Activated T-cell treated with anti-CD3 and anti-CD28 coated beads, Interleukin-2, amount 50 U/mL, for 72 hours (primary cell): ENCODE data around the gene KLHL29. TPM values are rescaled to one million over a fixed set of nuclear protein-coding genes. Genes with fewer than 3 reads are reported as not detected.

Source experiments
- ATAC-seq, 2 donors: fragments of 150-1000 bp; cut with Tn5 transposase; replicated peaks in 1 of 2; 2 replicates each; pipeline ENCODE4 v1.10.0; 2021; ENCODE audit warnings: moderate library complexity in 2 of 2, mild to moderate bottlenecking in 1 of 2
- DNase-seq, 2 donors: peaks; one replicate each; pipeline ENCODE4 v3.0.0; 2021 to 2022; ENCODE audit warnings: mixed read lengths in 1 of 2
- H3K27ac Mint-ChIP-seq: one replicate; pipeline ENCODE4 v1.8.0; 2022; ENCODE audit warnings: mild to moderate bottlenecking, moderate library complexity, mixed read lengths
- H3K27me3 Mint-ChIP-seq: one replicate; pipeline ENCODE4 v1.8.0; 2022; ENCODE audit warnings: low read depth, mixed read lengths
- H3K36me3 Mint-ChIP-seq, 2 donors: one replicate each; pipeline ENCODE4 v1.8.0; 2022; ENCODE audit warnings: mixed read lengths in 2 of 2, mild to moderate bottlenecking in 1 of 2; ENCODE audit not compliant: insufficient read depth in 2 of 2
- H3K4me1 Mint-ChIP-seq: one replicate; pipeline ENCODE4 v1.8.0; 2022; ENCODE audit warnings: low read depth, mixed read lengths
- H3K4me3 Mint-ChIP-seq, 2 donors: one replicate each; pipeline ENCODE4 v1.8.0; 2022; ENCODE audit warnings: mild to moderate bottlenecking in 2 of 2, mixed read lengths in 2 of 2, moderate library complexity in 2 of 2
- H3K9me3 Mint-ChIP-seq, 2 donors: one replicate each; pipeline ENCODE4 v1.8.0; 2022; ENCODE audit warnings: mixed read lengths in 2 of 2
- total RNA-seq, 2 donors: library from RNA; stranded (reverse); gene quantifications; one replicate each; pipeline ENCODE4 v1.2.3, GENCODE V29; 2022

KLHL29 gene
- total RNA-seq, 2 donors from 2014 or later: 2.5 to 4.0 TPM

DNA sequence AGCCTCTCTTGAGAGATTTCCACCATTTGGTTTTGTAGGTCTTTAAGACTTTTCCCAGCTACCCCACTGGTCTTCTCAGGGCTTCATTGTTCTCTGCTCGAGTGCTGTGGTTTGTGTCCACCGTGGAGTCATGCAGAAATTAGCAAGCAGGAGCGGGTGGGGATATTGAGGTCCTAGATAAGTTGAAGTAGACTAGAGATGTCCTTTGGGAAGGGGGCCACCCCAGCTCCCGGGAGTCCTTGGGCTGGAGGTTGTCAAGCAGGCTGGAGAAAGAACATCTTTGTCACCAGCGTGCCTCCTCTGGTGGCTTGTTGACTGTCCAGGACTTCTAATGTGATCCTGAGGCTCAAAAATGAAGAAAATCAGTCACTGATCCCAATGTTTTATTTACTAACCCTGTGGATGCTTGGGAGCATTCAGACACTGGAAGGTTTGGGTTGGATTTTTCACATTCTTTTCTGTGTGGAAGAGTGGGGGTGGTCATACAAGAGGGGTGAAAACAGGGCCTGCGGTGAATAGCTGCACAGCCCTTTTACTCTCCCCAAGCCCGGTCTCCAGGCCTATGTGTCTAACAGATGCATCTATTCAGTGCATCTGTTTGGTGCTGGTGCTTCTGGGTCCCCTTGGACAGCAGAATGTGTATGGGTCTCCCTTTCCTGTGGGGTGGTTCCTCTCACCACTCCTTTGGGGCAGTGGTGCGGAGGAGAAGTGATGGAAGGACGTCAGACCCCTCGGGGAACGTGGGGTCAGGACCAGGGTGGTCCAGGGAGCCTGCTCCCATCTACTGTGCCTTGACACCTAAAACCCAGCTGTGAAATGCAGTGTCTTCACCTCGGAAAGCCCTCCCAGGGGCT lies 208.1 kb downstream of the KLHL29 start:
- Mint-ChIP-seq H3K36me3 (no peaks in the 10 kb centered on the region), H3K4me1 (no peaks in the 10 kb centered on the region), H3K4me3 (no peak overlapping the region), H3K27ac (no peak overlapping the region), H3K27me3 (no peaks in the 10 kb centered on the region), H3K9me3 (no peaks in the 10 kb centered on the region)
- DNase-seq: no peak
- no peak for ATAC-seq

DNA sequence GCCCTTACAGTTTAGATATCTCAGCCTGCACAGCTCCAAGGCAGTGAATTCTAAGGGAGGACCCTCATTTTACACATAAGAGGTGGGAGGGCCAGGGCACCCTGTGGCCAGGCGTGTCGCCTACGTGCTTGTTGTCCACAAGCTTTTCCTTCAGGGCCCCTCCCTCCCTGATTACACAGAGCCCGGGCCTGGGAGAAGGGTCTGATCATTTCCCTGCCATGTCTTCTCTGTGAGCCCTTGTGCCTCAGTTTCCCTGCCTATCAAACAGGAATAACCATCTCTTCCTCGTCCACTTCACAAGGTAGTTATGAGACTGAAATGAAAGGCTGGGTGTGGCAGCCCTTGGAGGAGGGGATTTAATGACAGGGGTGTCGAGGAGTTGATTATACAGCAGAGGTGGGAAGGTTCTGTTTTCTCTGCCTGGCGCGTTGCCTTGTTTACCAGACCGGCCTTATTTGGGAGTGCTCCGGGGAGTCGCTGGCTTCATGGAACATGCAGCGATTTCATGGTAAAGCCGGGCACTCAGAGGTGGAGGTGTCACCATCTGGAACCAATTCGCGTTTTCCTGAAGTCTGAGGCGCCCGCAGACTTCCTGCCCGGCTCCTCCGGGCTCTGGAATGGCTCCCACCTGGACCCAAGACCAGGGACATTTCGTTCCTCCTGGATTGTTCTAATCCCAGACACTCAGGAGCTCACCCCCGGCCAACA lies 208.9 kb downstream of the KLHL29 start:
- Mint-ChIP-seq H3K36me3 (no peaks in the 10 kb centered on the region), H3K9me3 (no peaks in the 10 kb centered on the region), H3K27ac (no peak overlapping the region), H3K4me1 (no peaks in the 10 kb centered on the region), H3K4me3 (no peak overlapping the region), H3K27me3 (no peaks in the 10 kb centered on the region)
- DNase-seq (no peak), ATAC-seq (no peak)

DNA sequence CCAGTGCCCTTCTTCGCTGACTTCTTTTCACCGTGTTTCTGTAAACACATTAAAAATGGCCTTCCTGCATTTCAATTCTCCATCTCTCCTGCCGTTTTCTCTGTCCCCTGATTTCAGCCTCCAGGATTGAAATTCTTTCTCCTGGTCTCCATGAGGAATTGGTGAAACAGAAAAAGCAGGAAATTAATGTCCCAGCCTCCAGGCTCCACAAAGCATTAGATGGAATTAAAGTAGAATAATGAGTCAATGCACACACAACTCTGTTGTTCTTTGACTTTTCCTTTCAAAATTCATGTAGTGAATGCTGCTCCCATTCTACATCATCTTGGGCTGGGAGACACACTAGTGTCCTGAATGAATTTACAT lies 209.5 kb downstream of the KLHL29 start:
- H3K9me3 Mint-ChIP-seq: no peaks in the 10 kb centered on the region
- H3K36me3 Mint-ChIP-seq: no peaks in the 10 kb centered on the region
- H3K27ac Mint-ChIP-seq: no peak overlapping the region
- ATAC-seq: no peak
- H3K4me1 Mint-ChIP-seq: no peaks in the 10 kb centered on the region
- no peaks in the 10 kb centered on the region for H3K27me3 Mint-ChIP-seq
- no peak overlapping the region for H3K4me3 Mint-ChIP-seq
- no peak for DNase-seq

DNA sequence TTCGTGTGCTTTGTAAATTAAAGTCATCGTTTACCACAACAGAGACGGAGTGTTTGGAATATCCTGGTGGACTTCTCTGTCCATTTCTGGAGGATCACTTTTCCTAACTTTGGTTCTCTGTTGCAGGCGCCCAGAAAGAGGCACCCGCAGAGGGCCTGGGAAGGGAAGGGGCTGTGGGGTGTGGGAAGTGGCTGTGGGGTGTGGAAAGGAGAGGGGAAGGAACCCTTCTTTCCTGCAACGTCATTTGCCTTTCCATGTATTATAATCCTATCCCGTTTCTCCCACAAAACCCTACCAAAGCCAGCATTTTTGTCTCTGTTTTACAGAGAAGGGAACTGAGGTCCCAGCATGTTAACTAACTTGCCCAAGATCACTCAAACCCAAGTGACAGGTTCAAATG lies 210.0 kb downstream of the KLHL29 start:
- Mint-ChIP-seq H3K4me3 (no peak overlapping the region), H3K27ac (no peak overlapping the region), H3K27me3 (no peaks in the 10 kb centered on the region), H3K36me3 (no peaks in the 10 kb centered on the region), H3K4me1 (no peaks in the 10 kb centered on the region), H3K9me3 (no peaks in the 10 kb centered on the region)
- DNase-seq (no peak), ATAC-seq (no peak)

DNA sequence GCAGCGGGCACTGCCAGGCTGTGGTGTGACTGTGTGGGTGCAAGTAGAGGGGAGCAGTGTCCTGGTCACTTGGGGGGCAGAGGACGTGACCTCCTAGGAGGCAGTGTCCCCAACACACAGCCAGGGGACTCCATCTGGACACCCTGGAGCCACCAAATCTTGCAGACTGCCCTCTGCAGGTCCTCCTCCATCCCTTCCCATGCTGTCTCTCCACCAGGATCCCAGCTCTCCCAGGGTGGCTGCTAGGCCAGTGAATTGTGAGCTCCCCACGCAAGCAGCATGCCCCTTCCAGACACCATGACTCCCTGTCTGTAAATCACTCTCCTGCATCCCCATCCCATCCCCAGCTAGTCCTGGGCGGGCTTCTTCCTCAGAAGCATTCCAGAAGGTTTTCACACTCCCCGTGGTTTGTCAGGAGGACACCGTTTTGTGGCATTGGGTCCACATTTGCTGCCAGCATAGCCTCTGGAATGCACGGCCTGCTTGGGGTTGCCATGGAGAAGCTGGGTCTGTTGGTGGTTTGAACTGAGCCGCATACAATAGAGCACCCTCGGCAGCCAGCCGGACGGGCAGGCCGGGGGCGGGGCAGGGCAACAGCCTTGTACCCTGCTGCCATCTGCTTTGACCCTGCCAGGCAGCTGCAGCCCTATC lies 210.7 kb downstream of the KLHL29 start:
- DNase-seq: no peak
- Mint-ChIP-seq H3K36me3 (no peaks in the 10 kb centered on the region), H3K4me3 (no peak overlapping the region), H3K27ac (no peak overlapping the region), H3K9me3 (no peaks in the 10 kb centered on the region), H3K4me1 (no peaks in the 10 kb centered on the region), H3K27me3 (no peaks in the 10 kb centered on the region)
- no peak for ATAC-seq

DNA sequence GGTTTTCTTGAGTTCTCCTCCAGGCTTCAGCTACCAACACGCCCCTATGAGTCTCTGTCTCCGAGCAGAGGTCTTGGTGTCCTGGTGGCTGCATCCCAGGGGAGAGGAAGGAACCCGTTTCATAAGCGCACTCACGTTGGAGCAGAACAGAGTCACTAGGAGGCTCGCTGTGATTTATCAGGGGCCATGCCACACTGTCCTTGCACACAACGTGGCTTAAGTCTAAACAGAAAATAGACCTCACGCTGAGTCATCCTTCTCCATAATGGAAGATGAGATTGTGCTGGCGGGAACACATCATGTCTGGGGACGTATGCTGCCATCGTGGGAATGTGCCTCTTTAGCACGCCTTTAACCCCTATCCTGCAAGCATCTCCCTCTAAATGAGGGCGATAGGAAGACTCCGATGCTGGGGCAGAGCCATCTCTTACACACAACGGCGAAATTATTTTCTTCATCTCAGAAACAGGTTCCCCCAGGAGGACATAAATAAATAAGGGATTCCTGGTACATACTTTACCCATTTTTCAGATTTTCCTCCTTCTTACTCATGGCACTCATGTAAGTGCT lies 211.4 kb downstream of the KLHL29 start:
- H3K27ac Mint-ChIP-seq: no peak overlapping the region
- H3K4me3 Mint-ChIP-seq: no peak overlapping the region
- DNase-seq (no peak), ATAC-seq (no peak)
- H3K9me3 Mint-ChIP-seq: no peaks in the 10 kb centered on the region
- H3K4me1 Mint-ChIP-seq: no peaks in the 10 kb centered on the region
- no peaks in the 10 kb centered on the region for H3K36me3 Mint-ChIP-seq
- H3K27me3 Mint-ChIP-seq: no peaks in the 10 kb centered on the region

DNA sequence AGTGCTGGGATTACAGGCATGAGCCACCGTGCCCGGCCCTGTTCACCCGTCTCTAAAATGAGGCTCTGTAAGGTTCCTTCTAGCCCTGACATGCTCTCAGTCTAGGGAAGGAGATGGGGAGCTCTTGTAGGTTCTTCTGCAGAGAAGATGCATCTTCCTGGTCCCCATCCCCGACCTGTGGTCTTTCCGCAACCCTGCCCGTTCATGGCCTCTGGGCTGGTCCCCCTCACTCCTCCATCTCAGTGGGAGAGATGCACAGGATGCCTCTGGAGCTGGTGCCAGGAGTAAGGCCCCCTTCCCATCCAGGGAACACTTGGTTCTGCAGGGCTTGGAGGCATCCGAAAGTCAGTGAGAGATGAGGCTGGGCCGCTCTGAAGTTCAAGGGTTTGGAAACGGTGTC lies 212.7 kb downstream of the KLHL29 start:
- DNase-seq: no peak
- H3K4me1 Mint-ChIP-seq: no peaks in the 10 kb centered on the region

DNA sequence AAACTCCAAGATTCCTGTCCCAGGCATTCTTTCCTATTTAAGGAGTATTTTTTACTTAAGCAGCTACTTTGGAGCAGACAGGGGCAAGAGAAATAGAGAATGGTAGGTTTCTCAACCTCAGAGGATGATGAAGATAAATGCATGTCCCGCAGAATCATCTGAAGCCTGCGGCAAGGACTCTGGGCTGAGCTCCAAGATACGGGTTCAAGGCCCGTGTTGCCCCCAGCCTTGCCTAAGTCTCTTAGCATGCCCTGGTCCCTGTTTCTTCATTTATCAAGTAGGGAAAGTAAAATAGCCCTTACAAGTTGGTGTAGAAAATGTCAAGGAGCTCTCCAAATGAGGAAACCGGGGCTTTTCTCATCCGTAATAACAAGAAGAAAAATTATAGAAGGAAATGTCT lies 214.0 kb downstream of the KLHL29 start:
- Mint-ChIP-seq H3K27me3 (no peaks in the 10 kb centered on the region), H3K9me3 (no peaks in the 10 kb centered on the region), H3K36me3 (no peaks in the 10 kb centered on the region), H3K27ac (no peak overlapping the region), H3K4me3 (no peak overlapping the region), H3K4me1 (no peaks in the 10 kb centered on the region)
- DNase-seq (no peak), ATAC-seq (no peak)

More for the DNA sequence above, 212.7 kb downstream of the KLHL29 start:
- H3K4me3 Mint-ChIP-seq: no peak overlapping the region
- H3K36me3 Mint-ChIP-seq: no peaks in the 10 kb centered on the region
- H3K27ac Mint-ChIP-seq: no peak overlapping the region
- H3K9me3 Mint-ChIP-seq: no peaks in the 10 kb centered on the region
- H3K27me3 Mint-ChIP-seq: no peaks in the 10 kb centered on the region
- no peak for ATAC-seq

DNA sequence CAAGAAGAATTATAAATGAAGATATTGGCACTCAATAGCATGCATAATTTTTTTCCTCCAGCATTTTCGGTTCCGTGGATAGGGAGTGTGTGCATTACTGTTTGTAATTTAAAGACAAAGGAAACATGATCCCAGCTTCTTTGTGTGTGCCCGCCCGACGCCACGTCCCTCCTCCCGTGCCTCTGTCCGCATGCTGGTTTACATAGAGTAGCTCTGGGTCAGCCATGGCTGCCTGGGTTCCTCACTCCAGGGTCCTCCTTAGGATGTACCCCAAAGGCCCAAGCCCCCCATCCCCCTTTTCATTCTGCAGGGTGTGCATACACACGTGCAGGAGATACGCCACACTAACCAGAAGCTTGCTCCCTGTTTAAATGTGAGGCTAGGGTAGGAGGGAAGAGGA lies 214.7 kb downstream of the KLHL29 start:
- DNase-seq (no peak), ATAC-seq (no peak)
- no peaks in the 10 kb centered on the region for H3K4me1 Mint-ChIP-seq

DNA sequence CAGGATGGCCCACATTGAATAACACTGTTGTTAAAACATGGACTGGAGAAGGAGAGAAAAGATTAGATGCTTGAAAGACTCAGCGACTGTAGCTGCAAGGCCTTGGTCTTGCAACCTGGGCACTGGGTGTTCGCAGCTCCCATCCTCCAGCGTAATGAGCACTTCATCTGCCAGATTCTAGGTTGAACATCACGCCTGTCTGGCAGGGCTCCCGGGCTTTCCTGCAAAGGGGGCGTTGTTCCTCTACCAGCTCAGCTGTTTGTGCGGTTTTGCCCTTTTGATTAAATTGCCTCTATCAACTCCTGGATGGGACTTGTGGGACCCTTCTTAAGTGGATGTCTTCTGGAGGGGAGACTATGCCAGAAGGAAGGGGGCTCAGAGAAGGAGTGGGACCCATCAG lies 215.4 kb downstream of the KLHL29 start:
- no peak overlapping the region for H3K4me3 Mint-ChIP-seq
- H3K27me3 Mint-ChIP-seq: no peaks in the 10 kb centered on the region
- ATAC-seq (no peak), DNase-seq (no peak)
- H3K4me1 Mint-ChIP-seq: no peaks in the 10 kb centered on the region
- H3K36me3 Mint-ChIP-seq: no peaks in the 10 kb centered on the region
- H3K27ac Mint-ChIP-seq: no peak overlapping the region
- H3K9me3 Mint-ChIP-seq: no peaks in the 10 kb centered on the region

More for the DNA sequence above, 214.7 kb downstream of the KLHL29 start:
- H3K27ac Mint-ChIP-seq: no peak overlapping the region
- no peaks in the 10 kb centered on the region for H3K27me3 Mint-ChIP-seq
- no peaks in the 10 kb centered on the region for H3K36me3 Mint-ChIP-seq
- no peak overlapping the region for H3K4me3 Mint-ChIP-seq
- H3K9me3 Mint-ChIP-seq: no peaks in the 10 kb centered on the region

DNA sequence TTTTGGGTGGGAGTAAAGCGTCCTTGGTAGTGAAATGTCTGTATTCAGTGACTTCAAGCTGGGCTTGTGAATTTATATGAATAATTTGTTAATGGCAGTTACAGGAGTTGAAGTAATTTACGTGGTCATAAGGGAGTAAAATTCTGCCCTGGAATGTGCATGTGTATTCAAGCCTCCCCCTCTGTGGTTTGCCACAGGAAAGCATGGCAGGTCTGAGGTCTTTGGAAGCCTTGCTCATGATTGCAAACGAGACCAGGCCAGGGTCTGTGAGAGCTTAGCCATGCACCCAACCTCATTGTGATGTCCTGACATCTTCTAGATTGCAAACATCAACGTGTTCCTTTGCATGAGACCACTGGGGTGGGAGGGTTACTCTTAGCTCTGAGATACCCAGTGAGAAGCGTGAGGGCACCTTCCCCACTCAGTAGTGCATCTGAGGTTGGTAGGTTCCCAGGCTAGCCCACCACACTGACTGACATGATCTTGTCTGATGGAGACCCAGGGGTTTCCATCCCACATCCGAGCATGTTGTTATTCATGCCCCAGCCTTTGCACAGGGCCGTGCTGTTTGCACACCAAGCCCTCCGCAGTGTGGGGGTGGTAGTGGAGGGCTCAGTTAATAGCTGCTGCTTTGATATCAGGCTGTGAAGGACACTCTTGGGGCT lies 216.5 kb downstream of the KLHL29 start:
- H3K9me3 Mint-ChIP-seq: peaks cover 2 to 3% of the 10 kb centered on the region in 2 donors
- H3K27me3 Mint-ChIP-seq: no peaks in the 10 kb centered on the region
- H3K27ac Mint-ChIP-seq: no peak overlapping the region
- DNase-seq (no peak), ATAC-seq (no peak)
- no peak overlapping the region for H3K4me3 Mint-ChIP-seq
- H3K4me1 Mint-ChIP-seq: no peaks in the 10 kb centered on the region
- peaks cover 0 to 2% of the 10 kb centered on the region in 2 donors for H3K36me3 Mint-ChIP-seq

DNA sequence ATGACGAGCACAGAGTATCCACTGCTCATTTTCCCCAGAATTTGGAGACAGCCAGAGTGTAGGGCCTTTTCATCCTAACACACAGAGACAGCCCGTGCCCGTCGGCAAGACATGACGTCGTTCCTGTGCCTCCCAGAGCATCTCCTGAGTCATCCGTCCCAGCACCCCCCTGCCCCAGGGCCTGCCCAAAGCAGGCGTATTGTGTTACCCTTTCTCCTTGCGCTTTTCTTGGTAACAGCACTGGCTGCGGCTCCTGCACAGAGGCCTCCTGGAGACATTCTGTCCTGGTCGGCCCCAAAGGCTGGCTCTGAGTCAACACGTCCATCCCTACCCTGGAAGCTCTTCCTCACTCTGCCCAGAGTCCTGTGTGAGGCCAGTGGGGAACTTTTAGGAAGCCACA lies 217.1 kb downstream of the KLHL29 start:
- Mint-ChIP-seq H3K27ac (no peak overlapping the region), H3K9me3 (peaks cover 4% of the 10 kb centered on the region in 2 donors), H3K4me1 (no peaks in the 10 kb centered on the region), H3K27me3 (no peaks in the 10 kb centered on the region), H3K36me3 (peaks cover 0 to 2% of the 10 kb centered on the region in 2 donors), H3K4me3 (no peak overlapping the region)
- no peak for DNase-seq
- ATAC-seq: no peak

DNA sequence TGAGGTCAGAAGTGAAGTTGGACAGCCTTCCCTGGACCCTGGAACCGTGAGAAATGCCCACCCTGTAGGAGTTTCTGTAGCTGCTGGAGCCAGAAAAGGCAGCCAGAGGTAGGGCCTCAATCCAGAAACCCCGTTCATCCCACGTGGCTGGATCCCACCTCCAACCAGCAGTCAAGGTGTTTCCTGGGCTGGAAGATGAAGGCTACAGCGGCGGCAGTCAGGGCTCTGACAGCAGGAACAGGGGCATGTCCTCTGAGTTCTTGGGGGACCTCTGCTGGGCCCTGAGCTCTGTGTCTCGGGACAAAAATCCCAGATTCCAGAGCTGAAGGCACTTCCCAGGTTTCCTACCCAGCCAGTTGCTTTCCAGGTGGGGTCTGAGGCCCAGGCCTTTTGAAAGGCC lies 218.2 kb downstream of the KLHL29 start:
- Mint-ChIP-seq H3K4me3 (no peak overlapping the region), H3K27me3 (no peaks in the 10 kb centered on the region), H3K9me3 (peaks cover 4% of the 10 kb centered on the region in 2 donors), H3K36me3 (peaks cover 0 to 2% of the 10 kb centered on the region in 2 donors), H3K4me1 (no peaks in the 10 kb centered on the region), H3K27ac (no peak overlapping the region)
- DNase-seq (no peak), ATAC-seq (no peak)
